HG03565 (cell line): ENCODE results near the gene CNOT8.
"Not testable (repeated sequence)": the region's sequence is repeated elsewhere in the genome, so short reads cannot be mapped to it uniquely, and the experiment has no call there.

Experiments
- ATAC-seq: cut with Tn5 transposase; IDR thresholded peaks from one replicate; pipeline ENCODE4 v1.9.1; 2021; ENCODE audit warnings: mild to moderate bottlenecking, moderate library complexity; ENCODE audit not compliant: unreplicated experiment

CNOT8 gene

DNA sequence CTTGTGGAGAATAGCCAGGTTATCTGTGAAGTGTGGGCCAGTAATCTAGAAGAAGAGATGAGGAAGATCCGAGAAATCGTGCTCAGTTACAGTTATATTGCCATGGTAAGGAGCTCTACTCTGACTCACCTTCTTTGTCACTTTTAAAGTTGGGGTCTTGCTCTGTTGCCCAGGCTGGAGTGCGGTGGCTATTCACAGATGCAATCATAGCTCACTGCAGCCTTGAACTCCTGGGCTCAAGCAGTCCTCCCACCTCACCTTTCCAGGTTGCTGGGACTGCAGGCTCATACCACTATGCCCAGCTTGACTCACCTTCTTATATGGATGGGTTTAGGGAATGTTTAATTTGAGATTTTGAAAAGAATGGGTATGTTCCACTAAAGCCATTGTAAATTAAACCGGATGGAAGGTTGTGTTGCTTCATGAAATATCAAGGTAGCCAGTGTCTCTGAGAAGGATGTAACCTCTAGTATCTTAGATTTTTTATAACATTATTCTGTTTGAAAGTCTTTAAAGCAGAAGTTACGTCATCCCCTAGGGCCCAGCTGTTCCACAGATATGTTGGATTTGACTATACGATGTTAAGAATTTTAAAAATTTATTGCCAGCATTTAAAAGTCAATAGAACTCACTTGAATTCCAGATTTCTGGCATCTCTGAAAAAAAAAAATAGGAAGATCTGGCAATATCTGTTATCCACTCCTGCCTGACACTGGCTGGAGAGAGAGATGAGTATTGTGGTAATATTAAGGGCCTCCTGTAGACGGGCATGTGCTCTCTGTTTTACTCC lies 5.1 kb downstream of the CNOT8 start:
- ATAC-seq: no peak

DNA sequence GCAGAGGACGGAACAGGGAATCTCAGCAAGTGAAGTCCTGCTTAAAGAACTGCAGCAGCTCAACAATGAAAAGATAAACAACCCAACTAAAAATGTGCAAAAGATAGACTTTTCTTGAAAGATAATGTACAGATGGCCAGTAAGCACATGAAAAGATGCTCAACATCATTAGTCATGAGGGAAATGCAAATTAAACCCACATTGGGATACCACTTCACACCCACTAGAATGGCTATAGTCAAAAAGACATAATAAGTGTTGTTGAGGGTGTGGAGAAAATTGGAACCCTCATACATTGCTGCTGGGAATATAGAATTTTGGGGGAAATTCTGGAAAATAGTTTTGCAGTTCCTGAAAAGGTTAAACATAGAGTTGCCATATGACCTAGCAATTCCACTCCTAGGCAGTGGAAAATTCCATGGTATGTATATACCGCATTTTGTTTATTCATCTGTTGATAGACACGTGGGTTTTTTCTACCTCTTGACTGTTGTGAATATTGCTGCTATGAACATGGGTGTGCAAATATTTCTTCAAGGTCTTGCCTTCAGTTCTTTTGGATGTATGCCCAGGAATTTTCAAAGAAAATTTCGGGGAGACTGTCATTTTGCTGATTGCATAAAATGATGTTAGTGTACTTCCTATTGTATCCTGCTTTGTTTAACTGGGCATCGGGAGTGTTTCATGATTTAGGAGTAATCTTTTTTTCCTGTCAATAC lies 7.2 kb downstream of the CNOT8 start:
- ATAC-seq: no peak

DNA sequence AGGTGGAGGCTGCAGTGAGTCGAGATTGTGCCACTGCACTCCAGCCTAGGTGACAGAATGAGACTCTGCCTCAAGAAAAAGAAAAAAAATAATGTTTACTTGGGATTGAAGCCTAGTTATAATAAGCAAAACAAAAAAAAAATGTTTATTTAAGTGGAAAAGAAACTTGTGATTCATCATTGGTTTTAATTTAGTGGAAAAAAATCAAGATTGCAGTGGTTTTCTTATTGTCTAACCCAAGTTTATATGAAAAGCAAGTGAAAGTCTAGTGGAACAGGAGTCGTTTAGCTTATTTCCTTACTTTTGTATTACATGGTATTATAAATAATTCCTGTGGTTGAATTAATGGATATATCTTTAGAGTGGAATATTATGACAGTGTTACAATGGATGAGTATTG lies 8.4 kb downstream of the CNOT8 start:
- no peak for ATAC-seq

DNA sequence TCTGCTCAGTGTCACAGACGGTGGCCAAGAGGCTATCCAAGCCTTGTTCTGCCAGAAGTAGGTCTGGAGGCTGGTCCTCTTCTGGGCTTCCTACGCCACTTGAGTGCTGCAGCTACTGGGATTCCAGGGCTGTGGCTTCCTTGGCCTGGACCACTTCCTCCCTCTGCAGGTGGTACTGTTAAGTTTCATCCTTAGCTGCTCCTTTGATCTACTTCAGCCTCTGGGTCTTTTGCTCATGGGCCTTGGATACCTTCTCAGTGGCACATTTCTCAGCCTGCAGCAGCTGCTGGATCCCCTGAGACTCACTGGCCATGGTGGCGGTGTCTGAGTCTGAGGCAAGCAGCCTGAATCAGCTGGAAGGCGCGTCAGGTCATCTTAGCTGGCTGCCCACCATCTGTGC lies 10.3 kb downstream of the CNOT8 start:
- no peak for ATAC-seq

DNA sequence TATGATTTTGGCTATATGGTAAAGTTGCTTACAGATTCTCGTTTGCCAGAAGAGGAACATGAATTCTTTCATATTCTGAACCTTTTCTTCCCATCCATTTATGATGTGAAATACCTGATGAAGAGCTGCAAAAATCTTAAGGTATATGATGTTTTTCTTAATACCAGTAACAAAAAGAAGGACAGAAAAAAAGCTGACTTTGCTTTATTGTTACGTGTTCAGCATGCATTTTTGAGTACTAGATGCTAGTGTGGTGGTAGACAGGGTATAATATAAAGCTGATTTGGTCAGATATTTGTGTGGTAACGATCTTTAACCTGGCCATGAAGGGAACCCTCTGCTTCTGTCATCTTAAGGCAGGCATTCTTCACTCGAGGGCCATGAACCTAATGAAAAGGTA lies 13.3 kb downstream of the CNOT8 start:
- no peak for ATAC-seq

DNA sequence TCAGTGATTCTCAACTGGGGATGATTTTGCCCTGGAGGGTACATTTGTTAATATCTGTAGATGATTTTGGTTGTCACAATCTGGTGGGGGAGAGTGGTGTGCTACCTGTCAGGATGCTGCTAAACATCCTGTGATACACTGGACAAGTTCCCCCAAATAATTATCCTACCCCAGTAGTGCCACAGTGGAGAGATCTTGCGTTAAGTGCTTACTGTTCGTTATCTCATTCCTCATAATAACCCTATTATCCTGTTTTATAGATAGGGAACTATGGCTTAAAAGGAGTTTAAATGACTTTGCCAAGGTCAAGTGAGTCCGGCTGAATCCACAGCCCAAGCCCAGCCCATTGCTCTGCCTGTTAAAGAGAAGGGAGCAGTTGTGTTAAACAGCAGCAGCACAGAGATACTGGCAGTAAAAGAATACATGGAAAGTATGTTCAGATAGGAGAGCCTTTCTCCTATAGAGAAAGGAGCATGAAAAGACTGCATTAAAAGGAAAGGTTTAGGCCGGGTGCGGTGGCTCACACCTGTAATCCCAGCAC lies 15.4 kb downstream of the CNOT8 start:
- ATAC-seq: no peak

DNA sequence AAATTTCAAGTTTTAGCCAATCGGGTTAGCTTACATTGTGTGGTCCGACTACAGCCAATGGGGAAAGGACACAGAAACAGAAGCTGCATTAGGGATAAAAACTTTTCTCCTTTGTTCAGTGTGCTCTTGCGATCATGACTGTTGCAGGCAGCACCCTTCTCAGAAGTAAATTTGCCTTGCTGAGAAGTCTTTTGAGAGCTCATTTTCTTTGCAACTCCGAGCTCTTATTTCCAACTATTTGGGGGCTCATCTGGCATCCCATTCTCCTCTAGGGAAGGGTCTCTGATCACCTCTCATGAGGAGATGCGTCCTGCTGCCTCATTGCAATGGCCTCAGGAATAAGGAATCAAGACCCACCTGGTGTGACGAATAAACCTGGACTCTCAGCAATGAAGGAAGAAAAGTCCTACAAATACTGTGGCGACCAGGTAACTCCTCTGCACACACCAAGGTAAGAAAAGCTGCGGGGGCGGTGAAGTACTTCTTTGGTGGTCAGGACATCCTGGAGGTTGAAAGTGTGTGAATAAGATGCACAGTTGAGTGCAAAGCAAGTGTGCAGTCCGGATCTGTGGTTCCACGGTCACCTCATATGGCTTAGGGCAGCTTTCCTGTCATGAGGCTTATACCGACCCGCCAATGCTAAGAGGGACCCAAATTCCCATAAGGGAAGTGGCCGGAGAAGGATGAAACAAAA lies 20.4 kb downstream of the CNOT8 start:
- ATAC-seq: no peak

DNA sequence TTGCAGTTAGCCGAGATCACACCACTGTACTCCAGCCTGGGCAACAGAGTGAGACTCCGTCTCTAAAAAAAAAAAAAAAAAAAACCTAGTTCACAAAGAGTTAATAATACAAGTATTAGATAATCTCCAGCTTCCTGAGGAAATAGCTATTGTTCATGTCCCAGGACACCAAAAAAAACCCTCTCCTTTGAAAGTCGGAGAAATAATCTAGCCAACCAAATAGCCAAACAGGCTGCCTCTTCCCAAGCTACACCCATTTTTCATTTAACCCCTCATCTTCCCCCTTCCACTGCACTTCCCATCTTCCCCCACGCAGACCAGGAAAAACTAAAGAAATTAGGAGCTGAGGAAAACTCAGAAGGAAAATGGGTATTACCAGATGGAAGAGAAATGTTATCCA lies 23.6 kb downstream of the CNOT8 start:
- ATAC-seq: no peak

DNA sequence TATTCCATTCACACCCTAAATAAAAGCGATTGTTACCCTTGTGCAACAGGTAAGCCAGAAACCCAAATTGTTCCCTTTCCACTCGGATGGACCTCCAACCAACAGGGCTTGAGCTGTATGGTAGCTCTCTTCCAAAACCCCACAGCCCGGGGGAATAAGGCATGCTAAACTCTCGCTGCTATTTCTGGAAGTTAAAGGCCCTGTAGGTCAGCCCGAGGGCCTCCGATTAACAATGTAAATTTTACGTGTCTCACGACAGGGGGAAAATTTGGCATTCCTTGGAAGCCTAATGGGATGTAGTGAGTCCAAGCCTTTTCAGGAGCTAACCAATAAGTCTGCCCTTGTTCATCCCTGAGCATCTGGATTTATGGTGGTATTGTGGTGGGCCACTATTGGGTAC lies 26.0 kb downstream of the CNOT8 start:
- no peak for ATAC-seq

DNA sequence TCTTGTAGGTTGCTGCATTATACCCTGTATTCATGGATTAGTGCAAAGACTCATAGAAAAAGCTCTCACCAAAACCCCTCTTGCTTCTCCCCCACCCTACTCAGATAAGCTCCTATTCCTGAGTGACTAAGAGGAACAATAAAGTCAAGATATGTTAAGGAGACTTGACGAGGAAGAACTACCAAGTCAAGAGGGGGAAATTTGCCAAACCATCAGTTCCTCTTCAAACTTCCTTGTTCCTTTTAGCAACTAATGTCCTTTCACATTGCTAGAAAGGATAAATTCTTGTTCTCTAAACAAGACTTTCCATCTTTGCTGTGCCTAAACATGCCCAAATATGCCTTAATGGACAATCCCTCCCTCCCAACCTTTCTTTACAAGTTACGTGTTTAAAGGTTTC lies 27.0 kb downstream of the CNOT8 start:
- no peak for ATAC-seq

DNA sequence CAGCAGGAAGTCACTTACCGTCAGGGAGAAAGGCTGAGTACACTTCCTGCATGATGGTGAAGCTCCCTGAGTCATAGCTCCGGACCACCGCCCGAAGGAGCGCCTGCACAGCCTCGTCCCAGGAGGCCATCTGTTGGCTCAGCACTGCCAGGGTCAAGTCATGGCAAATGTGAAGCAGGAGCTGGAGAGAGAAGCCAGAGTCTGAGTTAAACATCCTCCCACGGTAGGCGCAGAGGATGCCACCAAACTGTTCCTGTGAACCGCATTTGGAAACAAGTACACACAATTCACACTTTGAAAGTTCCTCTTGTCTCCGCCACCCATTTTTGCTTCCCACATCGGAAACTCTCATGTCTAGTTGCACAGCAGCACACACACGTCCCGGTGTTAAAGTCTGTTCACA lies 33.9 kb downstream of the CNOT8 start:
- ATAC-seq: no peak

DNA sequence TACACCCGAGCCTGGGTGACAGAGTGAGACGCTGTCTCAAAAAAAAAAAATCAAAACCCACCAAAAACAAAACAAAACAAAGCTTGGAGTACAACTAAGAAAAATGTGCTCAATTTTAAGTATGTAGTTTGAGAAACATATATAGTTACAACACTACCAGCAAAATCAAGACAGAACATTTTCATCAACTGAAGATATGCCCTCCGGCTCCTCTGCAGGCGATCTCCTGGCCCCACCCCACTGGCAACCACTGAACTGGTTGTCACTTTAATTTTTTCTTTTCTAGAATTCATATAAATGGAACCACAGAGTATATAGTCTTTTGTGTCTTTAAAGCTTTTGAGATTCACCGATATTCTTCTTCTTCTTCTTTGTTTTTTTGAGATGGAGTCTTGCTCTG lies 35.0 kb downstream of the CNOT8 start:
- no peak for ATAC-seq

DNA sequence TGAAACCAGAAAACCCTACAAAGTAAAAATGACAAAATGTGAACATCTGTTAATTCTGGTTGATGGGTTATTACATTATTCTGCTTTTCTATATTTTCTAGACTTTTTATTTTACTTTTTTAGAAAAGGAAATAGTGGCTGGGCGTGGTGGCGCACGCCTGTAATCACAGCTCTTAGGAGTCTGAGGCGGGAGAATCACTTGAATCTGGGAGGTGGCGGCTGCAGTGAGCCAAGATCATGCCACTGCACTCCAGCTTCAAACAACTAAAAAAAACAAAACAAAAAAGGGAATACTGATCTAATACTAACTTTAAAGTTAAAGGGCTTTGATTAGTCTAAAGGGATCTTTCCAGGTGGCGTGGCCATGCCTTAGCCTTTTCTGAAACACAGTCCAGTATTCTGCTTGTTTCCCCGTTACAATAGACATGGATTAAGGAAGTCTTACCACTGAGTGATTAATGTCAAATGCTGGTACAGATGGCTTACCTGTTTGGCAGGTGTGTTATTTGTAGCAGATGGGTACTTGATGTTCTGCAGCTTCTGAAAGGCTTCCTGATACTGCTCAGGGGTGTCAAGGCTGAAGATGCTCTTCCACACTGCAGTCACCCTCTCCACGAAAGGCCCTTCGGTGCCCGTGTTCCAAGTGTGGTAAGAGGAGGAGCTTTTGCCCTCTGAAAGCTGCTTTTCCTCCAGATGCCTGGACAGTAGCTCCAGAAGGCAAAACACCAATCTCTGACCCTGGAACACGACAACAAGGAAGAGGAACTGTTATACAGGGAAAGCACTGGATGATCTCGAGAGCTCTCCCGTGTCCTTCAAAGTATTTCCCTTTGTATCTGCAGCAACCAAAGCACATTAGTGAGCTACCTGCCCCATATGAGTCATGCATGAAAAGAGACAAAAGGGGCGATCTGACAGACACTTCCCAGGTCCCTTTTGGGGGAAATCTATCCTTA lies 37.5 kb downstream of the CNOT8 start:
- no peak for ATAC-seq

DNA sequence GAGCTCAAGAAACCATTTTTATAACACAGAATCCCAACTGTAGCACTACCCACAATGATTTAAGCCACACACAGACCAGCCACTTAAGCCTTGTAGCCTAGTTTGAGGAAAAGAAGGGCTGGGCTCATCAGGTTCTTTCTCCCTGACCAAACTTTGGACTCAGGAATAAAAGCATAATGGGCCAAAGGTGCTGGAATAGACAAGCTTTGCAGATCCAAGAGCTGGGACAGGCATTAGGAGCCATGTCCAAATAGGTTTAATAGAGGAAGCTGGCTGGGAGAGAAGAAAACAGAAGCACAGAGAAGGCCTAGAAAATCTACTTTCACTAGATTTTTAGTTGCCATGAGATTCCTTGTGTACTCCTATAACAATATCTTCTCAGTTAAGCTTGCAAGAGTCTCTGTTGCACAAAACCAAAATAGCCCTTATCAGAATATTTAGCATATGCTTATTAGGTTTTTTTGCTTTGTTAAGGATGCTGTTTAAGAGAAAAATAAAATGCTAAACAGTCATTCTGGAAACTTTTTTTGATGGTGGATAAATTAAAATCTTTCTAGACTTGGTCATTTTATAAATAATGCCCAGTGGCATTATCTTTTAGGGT lies 38.2 kb downstream of the CNOT8 start:
- no peak for ATAC-seq

DNA sequence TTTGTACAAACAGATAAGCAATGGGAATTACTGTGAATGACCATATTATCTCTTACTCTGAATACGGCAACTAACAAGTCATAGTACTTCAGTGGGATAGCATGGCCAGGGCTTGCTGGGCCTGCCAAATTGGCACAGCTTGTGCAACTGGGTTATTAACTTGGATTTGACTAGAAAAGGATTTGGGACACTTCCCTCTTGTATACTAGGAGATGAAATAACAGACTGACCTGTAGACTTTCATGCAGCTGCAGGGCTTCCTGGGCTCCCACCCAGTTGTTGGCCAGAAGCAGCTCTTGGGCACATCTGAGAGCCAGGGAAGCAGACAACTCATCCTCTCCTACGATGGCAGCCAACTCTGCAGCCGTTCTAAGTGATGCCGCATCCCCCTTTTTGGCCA lies 39.8 kb downstream of the CNOT8 start:
- ATAC-seq: no peak

DNA sequence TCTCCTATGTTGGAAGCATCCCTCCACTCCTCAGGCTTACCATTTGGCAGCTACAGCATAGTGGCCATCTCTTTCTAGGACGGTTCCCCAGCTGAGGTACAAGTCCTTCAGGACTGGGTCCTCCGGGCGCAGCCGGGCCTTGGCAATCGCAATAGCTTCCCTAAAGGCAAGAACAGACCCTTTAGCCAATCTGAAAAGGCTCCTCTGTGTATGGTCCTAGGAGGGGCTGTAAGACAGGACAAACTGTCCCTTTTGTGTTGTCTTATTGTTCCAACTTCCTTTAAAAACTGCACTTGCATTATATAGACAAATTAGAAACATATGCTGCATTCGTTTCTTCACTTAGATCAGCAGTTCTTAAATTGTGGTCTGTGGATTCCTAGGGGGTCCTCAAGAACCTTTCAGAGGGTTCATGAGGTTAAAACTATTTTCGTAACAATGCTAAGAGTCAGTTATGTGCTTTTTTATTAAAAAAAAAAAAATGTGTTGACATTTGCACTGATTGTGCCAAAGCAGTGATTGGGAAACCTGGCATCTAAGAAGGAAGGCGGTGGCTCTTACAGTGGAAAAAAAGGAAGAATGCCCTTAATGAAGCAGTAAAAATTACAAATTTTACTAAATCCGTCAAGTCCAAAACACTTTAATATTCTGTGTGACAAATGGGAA lies 40.9 kb downstream of the CNOT8 start:
- ATAC-seq: no peak

DNA sequence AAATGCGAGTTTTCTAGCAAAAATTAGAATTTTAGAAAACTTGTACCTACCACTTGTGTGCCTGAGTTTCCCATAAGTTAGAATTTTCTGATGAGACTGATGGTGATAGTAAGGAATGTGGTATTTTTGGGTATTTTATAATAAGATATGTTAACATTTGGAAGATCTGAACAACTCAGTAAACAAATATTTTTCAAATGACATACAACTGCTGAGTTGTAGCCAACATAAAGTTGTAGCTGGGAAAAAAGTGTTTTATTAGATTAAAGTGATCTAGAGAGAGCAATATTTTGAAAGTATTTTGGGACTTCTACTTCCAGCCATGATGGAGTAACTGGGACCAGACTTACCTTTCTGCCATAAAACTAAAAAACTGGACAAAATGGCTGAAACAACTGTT lies 41.6 kb downstream of the CNOT8 start:
- ATAC-seq: no peak

DNA sequence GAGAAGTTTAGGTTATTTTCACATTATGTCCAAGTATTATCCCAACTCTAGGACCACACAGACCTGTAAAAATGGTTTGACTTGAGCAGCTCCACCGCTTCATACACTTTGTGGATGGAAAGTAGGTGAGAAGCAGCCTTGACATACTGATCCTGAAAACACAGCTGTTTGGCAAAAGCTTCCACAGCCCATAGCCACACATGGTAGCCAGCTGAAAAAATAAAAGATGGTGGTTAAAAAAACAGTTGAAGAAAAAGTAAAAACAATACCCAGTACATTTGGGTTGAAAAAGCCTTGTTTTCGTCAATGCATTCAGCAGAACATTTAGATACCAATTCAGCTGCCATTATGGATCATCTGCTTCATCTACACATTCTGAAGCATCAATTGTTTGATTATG lies 42.8 kb downstream of the CNOT8 start:
- no peak for ATAC-seq

DNA sequence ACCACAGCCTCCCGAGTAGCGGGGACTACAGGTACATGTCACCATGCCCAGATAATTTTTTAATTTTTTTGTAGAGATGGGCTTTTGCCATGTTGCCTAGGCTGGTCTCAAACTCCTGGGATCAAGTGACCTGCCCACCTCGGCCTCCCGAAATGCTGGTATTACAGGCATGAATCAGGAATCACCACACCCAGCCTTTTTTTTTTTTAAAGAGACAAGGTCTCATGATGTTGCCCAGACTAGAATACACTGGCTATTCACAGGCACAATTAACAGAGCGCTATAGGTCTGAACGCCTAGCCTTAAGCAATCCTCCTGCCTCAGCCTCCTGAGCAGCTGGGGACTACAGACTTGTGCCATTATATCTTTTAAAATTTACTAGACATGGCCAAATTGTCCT lies 43.5 kb downstream of the CNOT8 start:
- ATAC-seq: no peak

DNA sequence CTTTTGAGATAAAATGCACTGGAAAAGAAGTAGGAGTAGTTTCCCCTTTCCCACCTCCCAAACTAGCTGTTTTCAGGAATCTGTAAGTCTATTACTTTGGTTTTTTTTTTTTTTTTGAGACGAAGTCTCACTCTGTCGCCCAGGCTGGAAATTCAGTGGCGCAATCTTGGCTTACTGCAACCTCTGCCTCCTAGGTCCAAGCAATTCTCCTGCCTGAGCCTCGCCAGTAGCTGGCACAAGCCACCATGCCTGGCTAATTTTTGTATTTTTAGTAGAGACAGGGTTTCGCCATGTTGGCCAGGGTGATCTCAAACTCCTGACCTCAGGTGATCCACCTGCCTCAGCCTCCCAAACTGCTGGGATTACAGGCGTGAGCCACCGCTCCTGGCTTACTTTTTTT lies 47.2 kb downstream of the CNOT8 start:
- ATAC-seq: not testable (repeated sequence)
